Mesendoderm (in vitro differentiated cells): Measurements from ENCODE around the gene AGPS.
"Not testable (repeated sequence)": the region's sequence is repeated elsewhere in the genome, so short reads cannot be mapped to it uniquely, and the experiment has no call there.

Experiments used
- DNase-seq: peaks from one replicate; pipeline ENCODE4 v3.0.0; 2013
- H2AK5ac ChIP-seq: 2 replicates; pipeline ENCODE4 v1.6.1; 2013; ENCODE audit warnings: low read length, inconsistent platforms
- H2BK120ac ChIP-seq: 2 replicates; pipeline ENCODE4 v1.6.1; 2013; ENCODE audit warnings: low read depth, mild to moderate bottlenecking, low read length, moderate library complexity, mixed read lengths
- H2BK15ac ChIP-seq: replicated peaks from 2 replicates; pipeline ENCODE4 v1.6.1; 2013; ENCODE audit warnings: low read depth, mild to moderate bottlenecking, moderate library complexity
- H2BK5ac ChIP-seq: 2 replicates; pipeline ENCODE4 v1.6.1; 2013; ENCODE audit warnings: low read length, inconsistent platforms
- H3K18ac ChIP-seq: 2 replicates; pipeline ENCODE4 v1.6.1; 2013; ENCODE audit warnings: mild to moderate bottlenecking, low read length, mixed read lengths
- H3K23ac ChIP-seq: one replicate; pipeline ENCODE4 v1.6.1; 2013; ENCODE audit warnings: low read length
- H3K27ac ChIP-seq: 2 replicates; pipeline ENCODE4 v1.5.1; 2013; ENCODE audit warnings: low read depth, mild to moderate bottlenecking, inconsistent platforms, low read length, moderate library complexity
- H3K27me3 ChIP-seq: 2 replicates; pipeline ENCODE4 v1.6.1; 2013; ENCODE audit warnings: low read length, control low read depth, mild to moderate bottlenecking, inconsistent platforms; ENCODE audit not compliant: insufficient read depth, poor library complexity
- H3K36me3 ChIP-seq: 2 replicates; pipeline ENCODE4 v1.6.1; 2013; ENCODE audit warnings: low read length, inconsistent platforms; ENCODE audit not compliant: control insufficient read depth, insufficient read depth
- H3K4ac ChIP-seq: one replicate; pipeline ENCODE4 v1.6.1; 2013; ENCODE audit warnings: low read depth, mild to moderate bottlenecking, low read length, moderate library complexity
- H3K4me1 ChIP-seq: 2 replicates; pipeline ENCODE4 v1.6.1; 2013; ENCODE audit warnings: low read depth, low read length, inconsistent platforms; ENCODE audit not compliant: control insufficient read depth
- H3K4me2 ChIP-seq: 2 replicates; pipeline ENCODE4 v1.6.1; 2013; ENCODE audit warnings: low read length
- H3K4me3 ChIP-seq: 2 replicates; pipeline ENCODE4 v1.5.1; 2013; ENCODE audit warnings: mild to moderate bottlenecking, low read length
- H3K56ac ChIP-seq: one replicate; pipeline ENCODE4 v1.6.1; 2013; ENCODE audit warnings: low read length
- H3K79me1 ChIP-seq: 2 replicates; pipeline ENCODE4 v1.6.1; 2013; ENCODE audit warnings: low read length, inconsistent platforms
- H3K79me2 ChIP-seq: 2 replicates; pipeline ENCODE4 v1.6.1; 2013; ENCODE audit warnings: mild to moderate bottlenecking, low read length; ENCODE audit not compliant: control insufficient read depth, insufficient read depth
- H3K9ac ChIP-seq: 2 replicates; pipeline ENCODE4 v1.6.1; 2013; ENCODE audit warnings: low read length, inconsistent platforms
- H4K5ac ChIP-seq: one replicate; pipeline ENCODE4 v1.6.1; 2013; ENCODE audit warnings: low read length
- H4K8ac ChIP-seq: one replicate; pipeline ENCODE4 v1.6.1; 2013; ENCODE audit warnings: low read depth, mild to moderate bottlenecking, control low read depth, low read length, moderate library complexity
- WGBS: extraction: QIAGEN DNeasy Blood & Tissue Kit; methylation state at CpG from one replicate; pipeline ENCODE4 v1.1.7; 2013; ENCODE audit warnings: low lambda C conversion rate, missing lambda C conversion rate; ENCODE audit not compliant: insufficient coverage; ENCODE audit errors: extremely low coverage; 5-methylcytosine and 5-hydroxymethylcytosine counted together

Gene AGPS

DNA sequence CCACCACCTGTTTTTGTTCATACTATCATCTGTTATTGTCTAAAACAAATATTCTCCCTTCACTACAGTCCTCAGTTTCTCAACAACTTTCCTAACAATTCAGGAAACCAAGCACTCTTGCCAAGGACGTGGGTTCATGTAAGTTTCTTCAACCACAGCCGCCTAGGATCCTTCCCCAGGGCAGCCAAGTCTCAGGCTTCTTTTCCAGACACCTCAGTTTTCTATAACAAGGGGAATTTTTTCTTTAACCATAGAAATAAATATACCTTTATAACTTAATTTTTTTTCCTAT lies 39.4 kb upstream of the AGPS start:
- no peak overlapping the region for H3K4me2 ChIP-seq
- no peak overlapping the region for H3K18ac ChIP-seq
- no peak overlapping the region for H4K5ac ChIP-seq
- no peak overlapping the region for H3K56ac ChIP-seq
- no peaks in the 10 kb centered on the region for H3K4me1 ChIP-seq
- no peak overlapping the region for H2BK120ac ChIP-seq
- H2AK5ac ChIP-seq, result no peak overlapping the region
- DNase-seq, result no peak
- H2BK15ac ChIP-seq, result no peak overlapping the region
- no peaks in the 10 kb centered on the region for H3K79me1 ChIP-seq
- no peaks in the 10 kb centered on the region for H3K79me2 ChIP-seq
- no peak overlapping the region for H4K8ac ChIP-seq
- no peak overlapping the region for H3K9ac ChIP-seq
- no peak overlapping the region for H3K23ac ChIP-seq
- H3K27me3 ChIP-seq, result no peaks in the 10 kb centered on the region
- no peak overlapping the region for H2BK5ac ChIP-seq
- H3K27ac ChIP-seq, result no peak overlapping the region
- no CpG with 5 or more reads among the region's 2 CpGs for WGBS
- H3K36me3 ChIP-seq, result no peaks in the 10 kb centered on the region
- no peak overlapping the region for H3K4me3 ChIP-seq
- H3K4ac ChIP-seq, result no peak overlapping the region

GRCh38 chr2:177354541-177354940 lies 38.0 kb upstream of the AGPS start:
- H4K5ac ChIP-seq, H2BK5ac ChIP-seq, H3K4ac ChIP-seq, DNase-seq, H3K79me2 ChIP-seq, H2AK5ac ChIP-seq, H3K4me3 ChIP-seq, H3K23ac ChIP-seq, H3K79me1 ChIP-seq, H3K4me1 ChIP-seq, H3K27me3 ChIP-seq, H2BK120ac ChIP-seq, H3K18ac ChIP-seq, H3K27ac ChIP-seq, H3K56ac ChIP-seq, H3K4me2 ChIP-seq, H4K8ac ChIP-seq, H2BK15ac ChIP-seq, H3K36me3 ChIP-seq, H3K9ac ChIP-seq: not testable (repeated sequence)
- no CpG with 5 or more reads among the region's 3 CpGs for WGBS

DNA sequence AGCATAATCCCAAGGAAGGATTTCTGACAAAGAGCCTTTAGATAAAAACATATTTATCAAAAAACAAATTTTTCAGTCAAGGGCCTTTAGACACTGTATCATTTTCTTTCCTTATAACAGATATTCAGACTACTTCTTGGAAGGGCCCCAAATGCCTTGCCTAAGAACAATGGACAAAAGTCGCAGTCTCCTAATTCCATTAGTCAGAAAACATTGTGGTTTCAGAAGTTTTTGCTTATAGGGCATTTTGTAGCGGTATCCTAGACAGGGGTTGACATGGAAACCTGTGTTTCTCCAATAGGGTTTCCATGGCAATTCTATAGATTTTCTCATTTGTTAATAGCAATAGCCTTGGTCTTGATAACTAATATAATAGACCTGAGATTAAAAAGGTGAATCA lies 36.7 kb upstream of the AGPS start:
- Histone ChIP-seq H2BK5ac (no peak overlapping the region), H2BK15ac (no peak overlapping the region), H3K79me2 (no peaks in the 10 kb centered on the region), H3K79me1 (no peaks in the 10 kb centered on the region), H3K18ac (no peak overlapping the region), H3K4me3 (no peak overlapping the region), H4K8ac (no peak overlapping the region), H3K4ac (no peak overlapping the region), H3K4me1 (no peaks in the 10 kb centered on the region), H3K27me3 (no peaks in the 10 kb centered on the region), H2AK5ac (no peak overlapping the region), H3K56ac (no peak overlapping the region), H3K4me2 (no peak overlapping the region), H4K5ac (no peak overlapping the region), H3K23ac (no peak overlapping the region), H3K27ac (no peak overlapping the region), H3K9ac (no peak overlapping the region), H2BK120ac (no peak overlapping the region), H3K36me3 (no peaks in the 10 kb centered on the region)
- DNase-seq, result no peak
- no CpG with 5 or more reads among the region's 2 CpGs for WGBS

DNA sequence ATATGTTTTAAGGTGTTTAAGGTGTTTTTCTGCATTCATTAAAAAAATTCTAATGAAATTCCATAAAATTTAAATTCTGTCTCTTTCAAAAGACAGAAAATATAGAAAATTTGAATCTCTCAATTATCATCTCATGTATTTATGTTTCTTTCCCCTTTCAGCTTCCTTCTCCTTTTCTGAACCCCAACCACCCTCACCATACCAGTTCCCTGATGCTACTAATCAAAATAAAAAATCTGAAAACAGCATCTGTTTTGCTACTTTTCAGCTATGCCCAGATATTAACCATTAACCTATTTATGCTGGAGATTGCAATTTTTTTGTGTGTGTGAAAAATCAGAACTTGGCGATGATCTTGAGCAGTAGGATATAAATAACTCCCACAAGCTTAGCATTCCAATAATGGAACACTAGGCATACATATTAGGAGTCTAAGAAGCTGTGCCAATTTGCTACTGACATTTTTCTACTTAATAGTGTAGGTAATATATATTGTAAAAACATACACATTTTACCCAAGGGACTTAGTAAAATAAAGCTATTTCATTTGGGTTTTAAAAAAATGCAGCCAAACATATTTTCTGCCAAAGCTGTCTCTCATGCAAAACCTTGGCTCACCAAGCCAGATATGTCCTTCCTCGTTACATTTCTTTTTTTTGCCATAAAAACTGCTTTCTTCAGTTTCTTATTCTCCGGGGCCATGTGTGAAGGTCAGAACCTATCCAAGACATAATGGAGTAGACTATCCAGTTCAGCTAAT lies 32.6 kb upstream of the AGPS start:
- H4K8ac ChIP-seq, result no peak overlapping the region
- no CpG with 5 or more reads among the region's 3 CpGs for WGBS
- H3K18ac ChIP-seq, result no peak overlapping the region
- H3K4me3 ChIP-seq, result no peak overlapping the region
- H3K36me3 ChIP-seq, result no peaks in the 10 kb centered on the region
- DNase-seq, result no peak
- H3K27ac ChIP-seq, result no peak overlapping the region
- no peak overlapping the region for H2AK5ac ChIP-seq
- H3K4ac ChIP-seq, result no peak overlapping the region
- H3K79me2 ChIP-seq, result no peaks in the 10 kb centered on the region
- no peak overlapping the region for H2BK120ac ChIP-seq
- H3K4me1 ChIP-seq, result no peaks in the 10 kb centered on the region
- no peaks in the 10 kb centered on the region for H3K27me3 ChIP-seq
- no peak overlapping the region for H2BK5ac ChIP-seq
- H4K5ac ChIP-seq, result no peak overlapping the region
- H3K56ac ChIP-seq, result no peak overlapping the region
- no peak overlapping the region for H3K4me2 ChIP-seq
- no peaks in the 10 kb centered on the region for H3K79me1 ChIP-seq
- no peak overlapping the region for H3K23ac ChIP-seq
- H2BK15ac ChIP-seq, result no peak overlapping the region
- H3K9ac ChIP-seq, result no peak overlapping the region

- Histone ChIP-seq H3K4me3 (no peak overlapping the region), H3K79me2 (no peaks in the 10 kb centered on the region), H3K27ac (no peak overlapping the region), H2BK5ac (no peak overlapping the region), H2AK5ac (no peak overlapping the region), H4K5ac (no peak overlapping the region), H3K79me1 (no peaks in the 10 kb centered on the region), H4K8ac (no peak overlapping the region), H3K36me3 (no peaks in the 10 kb centered on the region), H3K56ac (no peak overlapping the region), H3K4me1 (no peaks in the 10 kb centered on the region), H2BK15ac (no peak overlapping the region), H3K18ac (no peak overlapping the region), H3K27me3 (no peaks in the 10 kb centered on the region), H3K9ac (no peak overlapping the region), H3K23ac (no peak overlapping the region), H3K4ac (no peak overlapping the region), H3K4me2 (no peak overlapping the region), H2BK120ac (no peak overlapping the region)
- DNase-seq, result no peak
- no CpG with 5 or more reads among the region's 3 CpGs for WGBS
Measured at GRCh38 chr2:177362499-177362898, 30.1 kb upstream of the AGPS start.

- H3K4me2 ChIP-seq, result no peak overlapping the region
- no peaks in the 10 kb centered on the region for H3K79me2 ChIP-seq
- no peak overlapping the region for H3K56ac ChIP-seq
- H3K4me1 ChIP-seq, result no peaks in the 10 kb centered on the region
- no peak for DNase-seq
- no peaks in the 10 kb centered on the region for H3K79me1 ChIP-seq
- no peak overlapping the region for H3K23ac ChIP-seq
- H3K4me3 ChIP-seq, result no peak overlapping the region
- H2AK5ac ChIP-seq, result no peak overlapping the region
- H4K8ac ChIP-seq, result no peak overlapping the region
- H3K27ac ChIP-seq, result no peak overlapping the region
- no peak overlapping the region for H3K18ac ChIP-seq
- H3K9ac ChIP-seq, result no peak overlapping the region
- H3K27me3 ChIP-seq, result no peaks in the 10 kb centered on the region
- H2BK15ac ChIP-seq, result no peak overlapping the region
- H3K36me3 ChIP-seq, result no peaks in the 10 kb centered on the region
- no peak overlapping the region for H3K4ac ChIP-seq
- H4K5ac ChIP-seq, result no peak overlapping the region
- no peak overlapping the region for H2BK120ac ChIP-seq
- no peak overlapping the region for H2BK5ac ChIP-seq
- WGBS, result no CpG with 5 or more reads among the region's 7 CpGs
Measured at GRCh38 chr2:177363332-177363731, 29.2 kb upstream of the AGPS start.
